ENCODE data around the gene IDS. TPM values are rescaled to one million over a fixed set of nuclear protein-coding genes. Genes with fewer than 3 reads are reported as not detected.
A peak's percentile ranks its signal among the peaks of the same experiment; 100 is the strongest.

IDS gene
- total RNA-seq, 1 experiment from 2014 or later = 39.2 TPM

DNA sequence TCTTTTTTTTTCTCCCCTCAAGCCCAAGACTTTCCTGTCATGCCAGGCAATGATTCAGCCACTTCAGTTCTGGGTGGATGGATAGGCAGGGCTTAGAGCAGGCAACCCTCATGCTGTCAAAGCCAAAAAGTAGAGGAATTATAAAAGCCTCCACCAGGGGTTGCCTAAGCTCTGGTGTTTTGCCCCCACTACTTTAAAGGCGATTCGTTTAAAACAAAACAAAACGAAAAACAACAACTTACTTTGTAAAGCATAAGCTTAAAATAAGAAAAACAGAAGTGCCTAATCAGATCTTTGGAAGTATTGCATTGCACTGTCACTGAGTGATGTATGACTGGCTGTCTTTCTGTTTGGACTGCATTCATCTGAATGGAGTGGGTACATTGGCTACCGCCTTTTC is 5.3 kb upstream of the IDS start:
- H3K27ac ChIP-seq (ENCODE audit: insufficient read length, low read depth, low read length) = no peak overlapping the region
- no peak overlapping the region for H3K14ac ChIP-seq (ENCODE audit: insufficient read depth, low read length)
- H2BK20ac ChIP-seq (ENCODE audit: low read depth, low read length, poor library complexity, severe bottlenecking) = no peak overlapping the region
- no peak overlapping the region for H2AK5ac ChIP-seq (ENCODE audit: insufficient read length, low read length)
- peak; percentile 47 for TF ChIP-seq CTCF (conservative IDR thresholded peaks at IDR 0.05)
- no peak overlapping the region for H2BK15ac ChIP-seq (ENCODE audit: low read depth, low read length)
- no peak overlapping the region for H3T11ph ChIP-seq (ENCODE audit: low read length)
- H3K9ac ChIP-seq (ENCODE audit: extremely low read depth, insufficient read length, low read length) = no peak overlapping the region
- H3K4me3 Mint-ChIP-seq = no peak overlapping the region
- no peaks in the 10 kb centered on the region for H3K27me3 ChIP-seq (ENCODE audit: insufficient read depth, low read length)
- no peaks in the 10 kb centered on the region; a peak in 1 of 7 replicates for H3K36me3 Mint-ChIP-seq (ENCODE audit: insufficient read depth in 1 of 3, low read depth in 3 of 3)
- no peak overlapping the region for H2BK5ac ChIP-seq (ENCODE audit: insufficient read length, low read length)
- H3K9me3 ChIP-seq (ENCODE audit: control insufficient read depth, low read depth, low read length) = peaks cover 39% of the 10 kb centered on the region
- no peak overlapping the region for H2BK120ac ChIP-seq (ENCODE audit: low read depth, low read length, poor library complexity, severe bottlenecking)
- H3K18ac ChIP-seq (ENCODE audit: insufficient read length, low read depth, low read length) = no peak overlapping the region
- no peak overlapping the region for H3K56ac ChIP-seq (ENCODE audit: insufficient read length, low read depth, low read length)
- no CpG with 5 or more reads among the region's 4 CpGs for WGBS (ENCODE audit: extremely low coverage, insufficient read length, low lambda C conversion rate)
- no peak overlapping the region for H3K4me2 ChIP-seq (ENCODE audit: insufficient read depth, insufficient read length, low read length)
- H3K27me3 Mint-ChIP-seq (ENCODE audit: low read depth) = peaks cover 6% of the 10 kb centered on the region
- no peaks in the 10 kb centered on the region for H3K79me1 ChIP-seq (ENCODE audit: insufficient read depth, low read depth, low read length, poor library complexity, severe bottlenecking)
- no peak overlapping the region for H2AFZ ChIP-seq (ENCODE audit: low read length)
- peaks cover 21% of the 10 kb centered on the region in 2 experiments for H3K4me1 Mint-ChIP-seq
- H3K27ac Mint-ChIP-seq = no peak overlapping the region; a peak in 1 of 7 replicates
- H3K9me3 Mint-ChIP-seq = peaks cover 63 to 71% of the 10 kb centered on the region in 2 experiments
- H3K23ac ChIP-seq (ENCODE audit: insufficient read length, low read depth, low read length) = no peak overlapping the region
- H3K4me1 ChIP-seq (ENCODE audit: insufficient read depth, low read length) = no peaks in the 10 kb centered on the region
- no peak overlapping the region for H4K91ac ChIP-seq (ENCODE audit: insufficient read length, low read depth, low read length)
- H4K20me1 ChIP-seq (ENCODE audit: control insufficient read depth, insufficient read depth, insufficient read length) = no peaks in the 10 kb centered on the region
- no peaks in the 10 kb centered on the region for H3K79me2 ChIP-seq (ENCODE audit: insufficient read depth, low read length)
- H3K23me2 ChIP-seq (ENCODE audit: insufficient read length, low read depth, low read length, poor library complexity, severe bottlenecking) = no peaks in the 10 kb centered on the region
- H2BK12ac ChIP-seq (ENCODE audit: insufficient read length, low read depth, low read length) = no peak overlapping the region
- no peak overlapping the region for H4K5ac ChIP-seq (ENCODE audit: insufficient read length, low read depth, low read length)
- H3K4ac ChIP-seq (ENCODE audit: low read depth, low read length) = no peak overlapping the region
- H4K8ac ChIP-seq (replicated peaks; ENCODE audit: insufficient read length, low read depth, low read length) = no peak overlapping the region
- DNase-seq = no peak
